ENCODE data around the gene INHBB. TPM values are rescaled to one million over a fixed set of nuclear protein-coding genes. Genes with fewer than 3 reads are reported as not detected.

INHBB gene
- total and polyA plus RNA-seq, 9 of the 15 experiments (the other 6 are each of a cell fraction or from before 2014, with no cell fraction given) = not detected

GRCh38 chr2:120382541-120383144 lies 36.7 kb downstream of the INHBB start:
- Histone ChIP-seq H3K9me1 (ENCODE audit: control insufficient read depth, insufficient read depth, low read length) (no peaks in the 10 kb centered on the region), H3K79me2 (ENCODE audit: control insufficient read depth, insufficient read depth, low read length) (no peaks in the 10 kb centered on the region), H3K27me3 (ENCODE audit: control insufficient read depth in 2 of 2, insufficient read depth in 2 of 2, low read length in 2 of 2) (peaks cover 0 to 48% of the 10 kb centered on the region in 2 experiments; a peak in 3 of 5 replicates), H2AFZ (ENCODE audit: low read depth, low read length) (no peak overlapping the region), H3K4me3 (no peak overlapping the region), H3K9me3 (replicated peaks; ENCODE audit: control insufficient read depth, insufficient read depth, low read depth, low read length) (no peaks in the 10 kb centered on the region), H3K27ac (ENCODE audit: extremely low read depth, low read depth, low read length) (no peak overlapping the region), H3K36me3 (ENCODE audit: control insufficient read depth, insufficient read depth, low read length) (no peaks in the 10 kb centered on the region), H3K4me1 (replicated peaks in 1 of 2; ENCODE audit: control insufficient read depth in 2 of 2, insufficient read depth in 2 of 2, low read length in 2 of 2) (no peaks in the 10 kb centered on the region; a peak in 1 of 5 replicates), H4K20me1 (replicated peaks; ENCODE audit: control insufficient read depth, insufficient read depth, low read length) (peaks cover 8% of the 10 kb centered on the region), H3K9ac (ENCODE audit: insufficient read depth in 1 of 2, low read depth in 2 of 2, low read length in 2 of 2) (no peak overlapping the region), H3K4me2 (ENCODE audit: insufficient read depth, low read length) (no peak overlapping the region)
- 2% methylated on average over 10 of the region's 11 CpGs for whole genome bisulfite sequencing (ENCODE audit: insufficient coverage, low coverage, missing lambda C conversion rate)
- FAIRE-seq (no peak), DNase-seq (ENCODE audit: extremely low read depth in 1 of 4, low spot score in 3 of 4) (no peak), ATAC-seq (no peak)
- no TSS peak for BruUV-seq (replicated peaks)
- TF ChIP-seq RBM25 (IDR thresholded peaks at IDR 0.05; ENCODE audit: low read depth, low read length, severe bottlenecking) = peak; percentile 6
- TF ChIP-seq NFYB (IDR thresholded peaks at IDR 0.05; ENCODE audit: extremely low read depth, insufficient read length) = no peak
- ChIA-PET POLR2A (interaction anchor here (0.6 kb wide), 1 partner anchor 83 kb away, joined by 3 read pairs; no protein-coding TSS in a partner anchor), CTCF (ENCODE audit: low intra/inter-chr PET ratio) (no interaction called here)
- in situ Hi-C loops (cut with MboI) (no loop called here), intact Hi-C loops (cut with micrococcal nuclease) (no loop called here)

- Histone ChIP-seq H3K9ac (ENCODE audit: insufficient read depth in 1 of 2, low read depth in 2 of 2, low read length in 2 of 2) (no peak overlapping the region), H3K4me2 (ENCODE audit: insufficient read depth, low read length) (no peak overlapping the region), H4K20me1 (replicated peaks; ENCODE audit: control insufficient read depth, insufficient read depth, low read length) (peaks cover 8% of the 10 kb centered on the region), H3K79me2 (ENCODE audit: control insufficient read depth, insufficient read depth, low read length) (no peaks in the 10 kb centered on the region), H3K27ac (ENCODE audit: extremely low read depth, low read depth, low read length) (no peak overlapping the region), H3K27me3 (ENCODE audit: control insufficient read depth in 2 of 2, insufficient read depth in 2 of 2, low read length in 2 of 2) (peaks cover 0 to 43% of the 10 kb centered on the region in 2 experiments; a peak in 3 of 5 replicates), H3K9me1 (ENCODE audit: control insufficient read depth, insufficient read depth, low read length) (no peaks in the 10 kb centered on the region), H3K36me3 (ENCODE audit: control insufficient read depth, insufficient read depth, low read length) (no peaks in the 10 kb centered on the region), H2AFZ (ENCODE audit: low read depth, low read length) (no peak overlapping the region), H3K4me1 (replicated peaks in 1 of 2; ENCODE audit: control insufficient read depth in 2 of 2, insufficient read depth in 2 of 2, low read length in 2 of 2) (no peaks in the 10 kb centered on the region; a peak in 1 of 5 replicates), H3K4me3 (no peak overlapping the region), H3K9me3 (replicated peaks; ENCODE audit: control insufficient read depth, insufficient read depth, low read depth, low read length) (no peaks in the 10 kb centered on the region)
- FAIRE-seq (no peak), ATAC-seq (no peak), DNase-seq (ENCODE audit: extremely low read depth in 1 of 4, low spot score in 3 of 4) (no peak)
- BruUV-seq (replicated peaks) = no TSS peak
- ChIA-PET POLR2A (interaction anchor here (0.6 kb wide), 1 partner anchor 83 kb away, joined by 3 read pairs; no protein-coding TSS in a partner anchor), CTCF (ENCODE audit: low intra/inter-chr PET ratio) (no interaction called here)
- 8% methylated on average over 7 of the region's 7 CpGs for WGBS (ENCODE audit: insufficient coverage, low coverage, missing lambda C conversion rate)
- TF ChIP-seq RNF219 (CRISPR knock-in tag; IDR thresholded peaks at IDR 0.05) = no peak
- TF ChIP-seq DLX4 (CRISPR knock-in tag; IDR thresholded peaks at IDR 0.05) = no peak
- TF ChIP-seq RBM39 (optimal IDR thresholded peaks at IDR 0.05; ENCODE audit: low read depth, low read length) = no peak
- TF ChIP-seq TCF7L2 (IDR thresholded peaks at IDR 0.05; ENCODE audit: low read depth, low read length) = no peak
- TF ChIP-seq ZKSCAN8 (CRISPR knock-in tag; IDR thresholded peaks at IDR 0.05) = no peak
- no peak for TF ChIP-seq ZNF280A (IDR thresholded peaks at IDR 0.05; ENCODE audit: low read depth, partially characterized antibody)
- intact Hi-C loops (cut with micrococcal nuclease) (no loop called here), in situ Hi-C loops (cut with MboI) (no loop called here)
Measured at GRCh38 chr2:120383191-120383590, 37.3 kb downstream of the INHBB start.

Data from K562 (cell line).